K562 (cell line): ENCODE measurements around the gene ADAM19. TPM values are rescaled to one million over a fixed set of nuclear protein-coding genes. Genes with fewer than 3 reads are reported as not detected.

Experiments
- CBFA2T2 ChIP-seq: fragments of 450-650 bp; conservative IDR thresholded peaks from 2 replicates; pipeline ENCODE4 v1.6.1; 2017; ENCODE audit warnings: mild to moderate bottlenecking
- ESRRA ChIP-seq: fragments of 450-650 bp; IDR thresholded peaks from 2 replicates; pipeline ENCODE4 v1.6.1; 2014; ENCODE audit warnings: low read depth, mild to moderate bottlenecking, moderate library complexity, borderline replicate concordance
- KLF10 ChIP-seq: fragments of 250-450 bp; sonication (Bioruptor Pico); IDR thresholded peaks from 2 replicates; pipeline ENCODE4 v1.6.1; 2021; ENCODE audit warnings: matching md5 sums
- OTX1 ChIP-seq: fragments of 450-650 bp; formaldehyde crosslinking; IDR thresholded peaks from 2 replicates; pipeline ENCODE4 v1.4.0; 2022; ENCODE audit warnings: mild to moderate bottlenecking
- RERE ChIP-seq: sonication (generic); formaldehyde crosslinking; IDR thresholded peaks from 2 replicates; pipeline ENCODE4 v1.8.0; 2023; ENCODE audit warnings: missing genetic modification reagents, mild to moderate bottlenecking, borderline replicate concordance
- SMARCA4 ChIP-seq: fragments of 450-650 bp; IDR thresholded peaks from 2 replicates; pipeline ENCODE4 v1.6.1; 2016
- TCF3 ChIP-seq: sonication (generic); formaldehyde crosslinking; IDR thresholded peaks from 2 replicates; pipeline ENCODE4 v1.4.0; 2020; ENCODE audit warnings: mild to moderate bottlenecking, missing genetic modification reagents
- THRA ChIP-seq: fragments of 450-650 bp; IDR thresholded peaks from 2 replicates; pipeline ENCODE4 v1.6.1; 2017; ENCODE audit warnings: mild to moderate bottlenecking, moderate library complexity
- polyA plus RNA-seq, 8 experiments: library from polyadenylated mRNA; depleted of rRNA in 4 of 8; stranded (reverse) in 5 of 8; unstranded in 3 of 8; fragments of >200 nt; fragmentation: Nextera tagmentation in 2 of 8; fragmentation: Illumina TruSeq in 1 of 8; extraction: Ambion mirVana in 2 of 8; extraction: Trizol in 1 of 8; gene quantifications; 2 replicates each; pipeline versions ENCODE4 v1.2.1 to v1.2.3, GENCODE V29; 2011 to 2014; ENCODE audit warnings: inconsistent platforms in 1 of 8, missing spikeins in 1 of 8
- total RNA-seq, 7 experiments: library from RNA; depleted of rRNA in 6 of 7; stranded (reverse); fragments of >200 nt in 6 of 7; fragmentation: Illumina TruSeq in 2 of 7; extraction: Trizol in 2 of 7; gene quantifications; 2 replicates each; pipeline versions ENCODE4 v1.2.1 to v1.2.3, GENCODE V29; 2011 to 2021; ENCODE audit warnings: low replicate concordance in 1 of 7
- TF ChIP-seq, protein P1 (sequence below): sonication (generic); formaldehyde crosslinking; IDR thresholded peaks from 2 replicates; pipeline ENCODE4 v1.8.0; 2023; ENCODE audit warnings: mild to moderate bottlenecking, missing genetic modification reagents

Gene ADAM19
- total and polyA plus RNA-seq, 9 of the 15 experiments (the other 6 are each of a cell fraction or from before 2014, with no cell fraction given) = 0.11 to 1.1 (median 0.43) TPM

DNA sequence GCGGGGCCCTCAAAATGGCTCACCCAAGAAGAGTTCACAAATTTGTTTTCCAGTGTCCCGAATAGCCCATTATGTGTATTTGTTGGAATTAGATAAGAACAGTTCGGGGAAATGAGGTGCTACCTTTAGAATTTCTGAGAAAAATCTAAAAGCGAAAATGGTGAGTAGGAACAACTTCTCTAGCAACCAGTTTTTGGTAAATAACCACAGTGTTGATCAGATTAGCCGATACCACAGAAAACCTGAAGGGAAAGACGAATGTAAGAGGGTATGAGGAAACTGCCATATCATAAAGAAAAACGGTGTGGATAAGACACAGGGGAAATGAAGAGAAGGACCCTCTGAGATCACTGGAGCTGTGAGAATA lies 31.0 kb downstream of the ADAM19 start (continued):
- TF ChIP-seq RERE (CRISPR knock-in tag) (no peak), THRA (no peak), KLF10 (CRISPR knock-in tag) (no peak), TCF3 (peak; percentile 83), OTX1 (CRISPR knock-in tag) (peak; percentile 10; the same call in 1 of the 2 replicates), CBFA2T2 (peak; percentile 28), ESRRA (peak; percentile 65; the same call in 1 of the 2 replicates), SMARCA4 (peak; percentile 81; the same call in 1 of the 2 replicates)
- TF ChIP-seq, protein P1, sequence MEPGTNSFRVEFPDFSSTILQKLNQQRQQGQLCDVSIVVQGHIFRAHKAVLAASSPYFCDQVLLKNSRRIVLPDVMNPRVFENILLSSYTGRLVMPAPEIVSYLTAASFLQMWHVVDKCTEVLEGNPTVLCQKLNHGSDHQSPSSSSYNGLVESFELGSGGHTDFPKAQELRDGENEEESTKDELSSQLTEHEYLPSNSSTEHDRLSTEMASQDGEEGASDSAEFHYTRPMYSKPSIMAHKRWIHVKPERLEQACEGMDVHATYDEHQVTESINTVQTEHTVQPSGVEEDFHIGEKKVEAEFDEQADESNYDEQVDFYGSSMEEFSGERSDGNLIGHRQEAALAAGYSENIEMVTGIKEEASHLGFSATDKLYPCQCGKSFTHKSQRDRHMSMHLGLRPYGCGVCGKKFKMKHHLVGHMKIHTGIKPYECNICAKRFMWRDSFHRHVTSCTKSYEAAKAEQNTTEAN = no peak
- TF ChIP-seq, all 486 proteins: peak for 53
